ENCODE results near the gene DUSP16.

DNA sequence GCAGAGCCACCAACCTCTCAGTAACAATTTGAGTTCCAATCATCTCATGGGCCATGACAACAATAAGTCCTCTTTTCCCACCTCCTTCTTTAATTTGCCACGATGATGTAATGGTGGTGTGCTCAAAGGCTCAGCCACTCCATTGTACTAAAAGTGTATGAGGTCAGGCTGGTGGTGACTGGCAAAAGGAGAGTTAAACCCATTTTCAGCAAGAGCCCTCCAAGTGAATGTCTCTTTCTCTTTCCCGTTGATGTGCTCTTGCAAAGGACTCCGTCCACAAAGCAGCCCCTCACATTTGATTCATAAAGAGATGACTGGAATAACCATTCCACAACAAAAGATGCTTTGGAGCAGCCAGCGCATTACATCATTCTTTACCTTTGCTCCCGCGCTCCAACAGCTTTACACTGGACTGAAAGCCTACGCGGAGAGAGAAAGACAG is 41.6 kb downstream of the DUSP16 start:
- TF ChIP-seq SUZ12 (IDR thresholded peaks at IDR 0.05) (no peak), ZNF384 (IDR thresholded peaks at IDR 0.05) (no peak), HDGF (IDR thresholded peaks at IDR 0.05; ENCODE audit: borderline replicate concordance) (no peak), BHLHE40 (IDR thresholded peaks at IDR 0.05; ENCODE audit: borderline replicate concordance) (no peak), CTBP1 (IDR thresholded peaks at IDR 0.05; ENCODE audit: borderline replicate concordance) (no peak), L3MBTL2 (conservative IDR thresholded peaks at IDR 0.05) (no peak)

All from HEK293T (cell line).